ENCODE data around the gene PIGX. TPM values are rescaled to one million over a fixed set of nuclear protein-coding genes. Genes with fewer than 3 reads are reported as not detected.

PIGX gene
- total and polyA plus RNA-seq, 2 experiments from 2014 or later = 13.0 to 14.5 TPM

DNA sequence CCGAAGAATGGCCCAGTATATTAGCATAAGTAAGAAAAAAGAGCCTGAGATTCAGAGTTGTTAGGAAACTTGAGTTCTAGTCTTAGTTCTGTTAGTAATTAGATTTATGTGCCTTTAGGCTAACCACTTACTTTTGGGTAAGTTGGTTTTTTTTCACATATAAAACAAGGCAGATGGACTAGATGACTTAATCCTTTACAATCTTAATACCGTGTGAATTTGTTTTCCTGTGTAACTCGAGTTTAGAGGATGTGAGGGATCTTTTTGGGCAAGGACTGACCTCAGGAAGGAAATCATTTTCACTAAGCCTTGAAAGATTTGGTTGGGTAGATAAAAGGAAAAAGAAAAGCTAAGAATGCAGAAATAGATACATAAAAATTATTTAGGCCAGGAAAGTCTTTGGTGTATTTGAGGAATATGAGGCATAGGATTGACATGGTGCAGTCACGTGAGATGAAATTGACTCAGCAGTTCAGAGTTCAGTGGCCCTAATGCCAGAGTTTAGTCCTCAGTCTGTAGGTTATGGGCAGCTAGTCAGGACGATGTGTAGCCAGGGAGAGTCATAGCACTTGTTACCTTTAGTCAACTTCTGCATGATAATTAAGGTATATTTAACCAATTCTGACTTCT lies 62.1 kb downstream of the PIGX start (continued):
- TF ChIP-seq, protein P1, sequence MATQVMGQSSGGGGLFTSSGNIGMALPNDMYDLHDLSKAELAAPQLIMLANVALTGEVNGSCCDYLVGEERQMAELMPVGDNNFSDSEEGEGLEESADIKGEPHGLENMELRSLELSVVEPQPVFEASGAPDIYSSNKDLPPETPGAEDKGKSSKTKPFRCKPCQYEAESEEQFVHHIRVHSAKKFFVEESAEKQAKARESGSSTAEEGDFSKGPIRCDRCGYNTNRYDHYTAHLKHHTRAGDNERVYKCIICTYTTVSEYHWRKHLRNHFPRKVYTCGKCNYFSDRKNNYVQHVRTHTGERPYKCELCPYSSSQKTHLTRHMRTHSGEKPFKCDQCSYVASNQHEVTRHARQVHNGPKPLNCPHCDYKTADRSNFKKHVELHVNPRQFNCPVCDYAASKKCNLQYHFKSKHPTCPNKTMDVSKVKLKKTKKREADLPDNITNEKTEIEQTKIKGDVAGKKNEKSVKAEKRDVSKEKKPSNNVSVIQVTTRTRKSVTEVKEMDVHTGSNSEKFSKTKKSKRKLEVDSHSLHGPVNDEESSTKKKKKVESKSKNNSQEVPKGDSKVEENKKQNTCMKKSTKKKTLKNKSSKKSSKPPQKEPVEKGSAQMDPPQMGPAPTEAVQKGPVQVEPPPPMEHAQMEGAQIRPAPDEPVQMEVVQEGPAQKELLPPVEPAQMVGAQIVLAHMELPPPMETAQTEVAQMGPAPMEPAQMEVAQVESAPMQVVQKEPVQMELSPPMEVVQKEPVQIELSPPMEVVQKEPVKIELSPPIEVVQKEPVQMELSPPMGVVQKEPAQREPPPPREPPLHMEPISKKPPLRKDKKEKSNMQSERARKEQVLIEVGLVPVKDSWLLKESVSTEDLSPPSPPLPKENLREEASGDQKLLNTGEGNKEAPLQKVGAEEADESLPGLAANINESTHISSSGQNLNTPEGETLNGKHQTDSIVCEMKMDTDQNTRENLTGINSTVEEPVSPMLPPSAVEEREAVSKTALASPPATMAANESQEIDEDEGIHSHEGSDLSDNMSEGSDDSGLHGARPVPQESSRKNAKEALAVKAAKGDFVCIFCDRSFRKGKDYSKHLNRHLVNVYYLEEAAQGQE (IDR thresholded peaks at IDR 0.05; ENCODE audit: unreplicated experiment) = no peak
- TF ChIP-seq POLR2AphosphoS5 (IDR thresholded peaks at IDR 0.05; ENCODE audit: low read depth) = no peak

DNA sequence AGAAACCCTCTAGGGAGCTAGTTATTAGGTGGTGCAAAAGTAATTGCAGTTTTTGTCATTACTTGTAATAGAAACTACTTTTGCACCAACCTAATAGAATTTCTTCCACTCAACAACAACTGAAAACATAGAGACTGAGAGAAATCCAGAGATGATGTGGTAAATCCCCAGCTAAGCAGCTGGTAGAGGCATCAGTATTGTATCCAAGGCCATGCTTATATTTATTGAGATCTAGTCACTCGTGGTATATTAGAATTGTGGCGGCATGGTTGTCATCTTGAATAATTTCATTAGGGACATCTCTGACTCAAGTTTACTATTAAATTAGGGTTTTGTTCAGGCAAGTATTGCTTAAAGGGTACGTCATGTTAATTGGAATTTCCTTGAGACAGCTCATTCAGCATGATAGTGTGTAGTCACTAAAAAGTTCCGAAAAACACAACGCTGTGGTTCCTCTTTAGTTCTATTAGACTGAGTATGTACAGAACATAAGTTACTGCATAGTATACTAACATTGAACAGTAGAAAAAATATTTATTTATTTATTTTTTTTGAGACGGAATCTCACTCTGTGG lies 62.8 kb downstream of the PIGX start:
- Histone ChIP-seq H3F3A (replicated peaks; ENCODE audit: low read depth) (no peaks in the 10 kb centered on the region), H2AFZ (no peak overlapping the region), H3K27me3 (ENCODE audit: insufficient read depth) (no peaks in the 10 kb centered on the region), H3K36me3 (ENCODE audit: insufficient read depth) (peaks cover 3% of the 10 kb centered on the region; the same call in 1 of the 2 replicates), H3K27ac (ENCODE audit: low read depth) (peak overlapping the region; percentile 3; the same call in 1 of the 2 replicates), H3K4me1 (ENCODE audit: insufficient read depth) (peaks cover 24% of the 10 kb centered on the region), H3K4me2 (no peak overlapping the region), H3K4me3 (no peak overlapping the region), H3K9me2 (ENCODE audit: insufficient read depth) (no peaks in the 10 kb centered on the region), H4K20me1 (replicated peaks; ENCODE audit: insufficient read depth) (peaks cover 52% of the 10 kb centered on the region), H3K79me2 (replicated peaks; ENCODE audit: insufficient read depth) (peaks cover 100% of the 10 kb centered on the region)
- H3K27me3 Mint-ChIP-seq (ENCODE audit: insufficient read depth, low read depth, poor library complexity) = peaks cover 3% of the 10 kb centered on the region
- peaks cover 22% of the 10 kb centered on the region; the same call in 2 of the 3 replicates for H3K4me1 Mint-ChIP-seq
- DNase-seq (ENCODE audit: low spot score) (no peak), ATAC-seq (no peak)
- H3K36me3 Mint-ChIP-seq (ENCODE audit: low read depth) = peaks cover 26% of the 10 kb centered on the region
- 0 out of 2 replicates have a peak overlapping the region, but pooled peaks have one; percentile 85 for H3K27ac Mint-ChIP-seq
- H3K9me3 Mint-ChIP-seq = peaks cover 9% of the 10 kb centered on the region
- H3K4me3 Mint-ChIP-seq = no peak overlapping the region
- TF ChIP-seq, protein P1 (IDR thresholded peaks at IDR 0.05; ENCODE audit: unreplicated experiment) = no peak
- no peak for TF ChIP-seq ZNF331 (CRISPR knock-in tag; IDR thresholded peaks at IDR 0.05; ENCODE audit: low read depth)
- TF ChIP-seq NANOG (IDR thresholded peaks at IDR 0.05; ENCODE audit: borderline replicate concordance) = no peak
- TF ChIP-seq, protein P2, sequence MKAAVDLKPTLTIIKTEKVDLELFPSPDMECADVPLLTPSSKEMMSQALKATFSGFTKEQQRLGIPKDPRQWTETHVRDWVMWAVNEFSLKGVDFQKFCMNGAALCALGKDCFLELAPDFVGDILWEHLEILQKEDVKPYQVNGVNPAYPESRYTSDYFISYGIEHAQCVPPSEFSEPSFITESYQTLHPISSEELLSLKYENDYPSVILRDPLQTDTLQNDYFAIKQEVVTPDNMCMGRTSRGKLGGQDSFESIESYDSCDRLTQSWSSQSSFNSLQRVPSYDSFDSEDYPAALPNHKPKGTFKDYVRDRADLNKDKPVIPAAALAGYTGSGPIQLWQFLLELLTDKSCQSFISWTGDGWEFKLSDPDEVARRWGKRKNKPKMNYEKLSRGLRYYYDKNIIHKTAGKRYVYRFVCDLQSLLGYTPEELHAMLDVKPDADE (IDR thresholded peaks at IDR 0.05) = no peak
- no peak for TF ChIP-seq STAT1 (IDR thresholded peaks at IDR 0.05; ENCODE audit: unreplicated experiment)
- TF ChIP-seq JUNB (IDR thresholded peaks at IDR 0.05; ENCODE audit: unreplicated experiment) = no peak
- no peak for TF ChIP-seq ZNF114 (CRISPR knock-in tag; IDR thresholded peaks at IDR 0.05)
- TF ChIP-seq, protein P3, sequence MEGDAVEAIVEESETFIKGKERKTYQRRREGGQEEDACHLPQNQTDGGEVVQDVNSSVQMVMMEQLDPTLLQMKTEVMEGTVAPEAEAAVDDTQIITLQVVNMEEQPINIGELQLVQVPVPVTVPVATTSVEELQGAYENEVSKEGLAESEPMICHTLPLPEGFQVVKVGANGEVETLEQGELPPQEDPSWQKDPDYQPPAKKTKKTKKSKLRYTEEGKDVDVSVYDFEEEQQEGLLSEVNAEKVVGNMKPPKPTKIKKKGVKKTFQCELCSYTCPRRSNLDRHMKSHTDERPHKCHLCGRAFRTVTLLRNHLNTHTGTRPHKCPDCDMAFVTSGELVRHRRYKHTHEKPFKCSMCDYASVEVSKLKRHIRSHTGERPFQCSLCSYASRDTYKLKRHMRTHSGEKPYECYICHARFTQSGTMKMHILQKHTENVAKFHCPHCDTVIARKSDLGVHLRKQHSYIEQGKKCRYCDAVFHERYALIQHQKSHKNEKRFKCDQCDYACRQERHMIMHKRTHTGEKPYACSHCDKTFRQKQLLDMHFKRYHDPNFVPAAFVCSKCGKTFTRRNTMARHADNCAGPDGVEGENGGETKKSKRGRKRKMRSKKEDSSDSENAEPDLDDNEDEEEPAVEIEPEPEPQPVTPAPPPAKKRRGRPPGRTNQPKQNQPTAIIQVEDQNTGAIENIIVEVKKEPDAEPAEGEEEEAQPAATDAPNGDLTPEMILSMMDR (conservative IDR thresholded peaks at IDR 0.05; ENCODE audit: low read depth in 2 of 2) = no peak
